Esophagus squamous epithelium (tissue), 4 donors: Measurements from ENCODE around the gene ZNF284.

Experiments used
- CTCF ChIP-seq, 6 experiments: fragments of 450-650 bp in 4 of 6; fragments of 200-600 bp in 2 of 6; sonication (generic) in 2 of 6; IDR thresholded peaks; one replicate each; pipeline ENCODE4 v1.5.1; 2016 to 2019; ENCODE audit warnings: antibody characterized with exemption in 6 of 6, mild to moderate bottlenecking in 4 of 6, moderate library complexity in 4 of 6
- POLR2A ChIP-seq, 4 donors: fragments of 450-650 bp; IDR thresholded peaks; one replicate each; pipeline ENCODE4 v1.6.1; 2017; ENCODE audit warnings: antibody characterized with exemption in 4 of 4, mild to moderate bottlenecking in 4 of 4, moderate library complexity in 3 of 4

GRCh38 chr19:44051650-44052402 lies 20.1 kb upstream of the ZNF284 start, which contains the start of gene ZNF223:
- TF ChIP-seq CTCF (IDR thresholded peaks at IDR 0.05) (no peak), POLR2A (IDR thresholded peaks at IDR 0.05) (no peak)
